ENCODE results near the gene IGFALS.

IGFALS gene

GRCh38 chr16:1821861-1822611 lies 28.5 kb upstream of the IGFALS start:
- H3K9me3 Mint-ChIP-seq = no peaks in the 10 kb centered on the region
- peaks cover 4% of the 10 kb centered on the region for H3K27me3 Mint-ChIP-seq
- H3K4me3 Mint-ChIP-seq = no peak overlapping the region
- CTCF ChIA-PET = no interaction called here
- peaks cover 3% of the 10 kb centered on the region for H3K36me3 Mint-ChIP-seq
- peaks cover 18% of the 10 kb centered on the region for H3K4me1 Mint-ChIP-seq
- DNase-seq = no peak
- no peak overlapping the region for H3K27ac Mint-ChIP-seq

- CTCF ChIA-PET = no interaction called here
- no peak for DNase-seq
- Mint-ChIP-seq H3K27ac (no peak overlapping the region), H3K27me3 (no peaks in the 10 kb centered on the region), H3K4me3 (no peak overlapping the region), H3K36me3 (peaks cover 3% of the 10 kb centered on the region), H3K4me1 (peaks cover 18% of the 10 kb centered on the region), H3K9me3 (no peaks in the 10 kb centered on the region)
These were observed 27.4 kb upstream of the IGFALS start for GRCh38 chr16:1820946-1821290.

DNA sequence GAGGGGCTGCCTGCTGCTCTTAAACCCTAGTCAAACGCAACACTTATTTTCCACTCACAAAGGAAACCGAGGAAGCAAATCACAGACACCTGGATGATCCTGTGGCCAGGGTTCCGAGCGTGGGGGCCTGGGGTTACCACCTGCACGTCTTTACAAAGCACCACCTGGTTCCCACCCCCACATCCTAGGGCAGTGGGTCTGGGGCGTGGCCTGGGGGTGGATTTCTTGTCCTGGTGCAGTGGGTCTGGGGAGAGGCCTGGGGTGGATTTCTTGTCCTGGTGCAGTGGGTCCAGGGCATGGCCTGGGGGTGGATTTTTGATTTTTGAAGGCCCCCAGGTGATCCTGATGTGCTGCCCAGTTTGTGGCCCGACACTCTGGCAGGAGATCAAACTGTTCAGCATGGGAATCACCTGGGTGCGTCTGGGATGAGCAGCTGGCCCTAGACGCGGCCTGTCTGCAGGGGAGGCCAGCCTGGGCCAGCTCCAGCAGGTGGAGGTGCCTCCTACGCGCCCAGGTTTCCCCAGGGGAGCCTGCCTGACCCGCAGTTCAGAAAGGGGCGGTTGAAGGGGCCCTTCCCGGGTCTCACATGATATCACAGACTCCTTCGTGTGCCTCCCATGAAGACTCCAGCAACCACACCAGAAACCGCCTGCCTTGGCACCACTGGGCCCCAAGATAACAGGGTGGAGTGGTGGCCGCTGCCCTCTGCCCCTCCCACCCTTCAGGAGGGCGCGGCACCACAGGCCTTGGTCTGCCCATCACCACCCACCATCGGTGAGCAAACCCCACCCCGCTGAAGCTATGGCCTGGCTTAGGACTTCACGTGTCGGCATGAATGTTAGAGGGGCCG lies 26.8 kb upstream of the IGFALS start:
- CTCF ChIA-PET = no interaction called here
- H3K9me3 Mint-ChIP-seq = no peaks in the 10 kb centered on the region

GRCh38 chr16:1819611-1820010 lies 26.1 kb upstream of the IGFALS start:
- Mint-ChIP-seq H3K27ac (peak overlapping the region; percentile 35), H3K4me3 (no peak overlapping the region), H3K4me1 (peaks cover 5% of the 10 kb centered on the region), H3K27me3 (no peaks in the 10 kb centered on the region), H3K36me3 (peaks cover 9% of the 10 kb centered on the region), H3K9me3 (no peaks in the 10 kb centered on the region)
- CTCF ChIA-PET = no interaction called here
- no peak for DNase-seq

More for the DNA sequence above, 26.8 kb upstream of the IGFALS start:
- Mint-ChIP-seq H3K27me3 (no peaks in the 10 kb centered on the region), H3K4me1 (peaks cover 12% of the 10 kb centered on the region), H3K36me3 (peaks cover 7% of the 10 kb centered on the region), H3K4me3 (no peak overlapping the region), H3K27ac (no peak overlapping the region)
- DNase-seq = no peak

- Mint-ChIP-seq H3K9me3 (no peaks in the 10 kb centered on the region), H3K4me1 (peaks cover 4% of the 10 kb centered on the region), H3K27me3 (no peaks in the 10 kb centered on the region), H3K27ac (no peak overlapping the region), H3K36me3 (peaks cover 9% of the 10 kb centered on the region), H3K4me3 (no peak overlapping the region)
- no peak for DNase-seq
- CTCF ChIA-PET = no interaction called here
These were observed 25.5 kb upstream of the IGFALS start for GRCh38 chr16:1818873-1819525.

GRCh38 chr16:1818204-1818872 lies 24.8 kb upstream of the IGFALS start:
- Mint-ChIP-seq H3K9me3 (no peaks in the 10 kb centered on the region), H3K4me1 (no peaks in the 10 kb centered on the region), H3K27me3 (no peaks in the 10 kb centered on the region), H3K27ac (no peak overlapping the region), H3K4me3 (no peak overlapping the region), H3K36me3 (peaks cover 10% of the 10 kb centered on the region)
- DNase-seq = no peak
- CTCF ChIA-PET = no interaction called here

DNA sequence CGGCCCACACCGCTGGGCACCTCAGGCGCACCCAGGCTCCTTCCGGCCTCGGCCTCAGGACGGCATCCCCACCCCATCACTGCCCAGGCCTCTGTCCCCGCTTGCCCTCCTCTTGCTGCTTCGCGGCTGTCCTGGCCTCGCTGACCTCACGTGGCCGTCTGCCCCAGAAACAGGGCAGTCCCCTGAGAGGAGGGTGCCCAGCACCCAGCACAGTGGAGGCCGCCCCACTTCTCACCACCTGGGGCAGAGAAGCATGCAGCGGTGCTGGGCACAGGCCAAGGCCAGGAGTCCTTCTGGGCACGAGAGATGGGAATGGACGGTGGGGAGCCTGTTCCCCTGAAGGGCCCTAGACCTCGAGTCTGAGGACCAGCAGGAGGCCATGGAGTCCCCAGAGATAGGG lies 24.2 kb upstream of the IGFALS start:
- no peak overlapping the region for H3K27ac Mint-ChIP-seq
- H3K36me3 Mint-ChIP-seq = peaks cover 13% of the 10 kb centered on the region
- no peak for DNase-seq
- H3K27me3 Mint-ChIP-seq = no peaks in the 10 kb centered on the region
- no peaks in the 10 kb centered on the region for H3K9me3 Mint-ChIP-seq
- peaks cover 2% of the 10 kb centered on the region for H3K4me1 Mint-ChIP-seq
- no peak overlapping the region for H3K4me3 Mint-ChIP-seq
- CTCF ChIA-PET = interaction anchor here (0.6 kb wide), 1 partner anchor 199 kb away, joined by 3 read pairs; no protein-coding TSS in a partner anchor

GRCh38 chr16:1817276-1817589 lies 23.7 kb upstream of the IGFALS start:
- DNase-seq = no peak
- CTCF ChIA-PET = interaction anchor here (0.6 kb wide), 1 partner anchor 199 kb away, joined by 3 read pairs; no protein-coding TSS in a partner anchor
- peaks cover 5% of the 10 kb centered on the region for H3K4me1 Mint-ChIP-seq
- H3K27me3 Mint-ChIP-seq = no peaks in the 10 kb centered on the region
- H3K27ac Mint-ChIP-seq = no peak overlapping the region
- no peak overlapping the region for H3K4me3 Mint-ChIP-seq
- no peaks in the 10 kb centered on the region for H3K9me3 Mint-ChIP-seq
- H3K36me3 Mint-ChIP-seq = peaks cover 11% of the 10 kb centered on the region

DNA sequence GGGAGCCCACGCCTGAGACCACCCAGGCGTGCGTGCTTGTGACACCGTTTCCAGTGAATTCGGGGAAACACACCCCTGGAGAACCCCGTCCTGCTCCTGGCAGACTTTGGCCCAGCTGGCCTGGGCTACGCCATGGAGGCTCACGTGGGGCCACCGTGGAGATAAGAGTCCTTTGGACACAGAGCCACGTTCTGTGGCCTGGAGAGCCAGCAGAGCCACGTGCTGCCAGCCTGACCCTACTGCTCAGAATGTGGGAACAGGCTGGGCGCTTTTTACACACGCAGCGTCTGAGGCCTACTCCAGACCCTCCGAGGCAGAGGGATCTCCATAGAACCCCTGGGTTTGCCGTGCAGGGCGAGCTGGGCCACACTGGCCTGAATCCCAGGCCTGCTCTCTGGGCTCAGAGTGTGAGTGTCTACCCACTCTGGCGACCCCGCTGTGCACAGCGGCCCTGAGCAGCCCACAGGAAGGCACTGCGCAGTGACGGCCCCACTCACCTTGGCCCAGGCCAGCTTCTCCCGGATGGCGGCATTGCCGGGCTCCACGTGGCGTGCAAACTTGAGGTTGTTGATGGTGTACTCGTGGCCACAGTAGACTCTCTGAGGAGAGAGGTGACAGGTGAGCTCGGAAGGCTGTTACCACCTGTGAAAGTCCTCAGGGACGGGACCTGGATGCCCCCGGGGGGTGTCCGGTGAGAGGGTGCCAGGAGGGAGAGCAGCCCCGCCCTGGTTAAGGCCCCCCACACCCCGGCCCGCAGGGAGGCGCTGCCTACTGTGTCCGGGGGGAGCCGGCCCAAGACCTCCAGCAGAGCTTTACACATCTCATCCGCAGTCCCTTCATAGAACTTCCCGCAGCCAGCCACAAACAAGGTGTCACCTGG lies 23.1 kb upstream of the IGFALS start:
- Mint-ChIP-seq H3K4me3 (no peak overlapping the region), H3K27ac (no peak overlapping the region), H3K36me3 (peaks cover 11% of the 10 kb centered on the region), H3K9me3 (no peaks in the 10 kb centered on the region), H3K4me1 (peaks cover 5% of the 10 kb centered on the region), H3K27me3 (no peaks in the 10 kb centered on the region)
- CTCF ChIA-PET = no interaction called here
- DNase-seq = no peak

DNA sequence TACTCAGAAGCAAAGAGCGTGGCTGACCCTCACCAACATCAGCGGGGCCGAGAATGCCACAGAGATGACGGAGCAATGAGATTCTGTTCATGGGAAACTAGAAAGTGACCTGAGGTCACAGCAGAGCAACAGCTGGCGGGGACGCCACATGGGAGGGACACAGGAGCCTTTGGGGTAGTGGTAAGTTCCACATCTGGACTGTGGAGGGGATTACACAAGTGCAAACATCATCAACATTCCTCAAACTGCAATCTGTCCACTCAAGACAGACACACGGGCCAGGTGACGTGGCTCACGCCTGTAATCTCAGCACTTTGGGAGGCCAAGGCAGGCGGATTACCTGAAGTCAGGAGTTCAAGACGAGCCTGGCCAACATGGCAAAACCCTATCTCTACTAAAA lies 22.0 kb upstream of the IGFALS start:
- Mint-ChIP-seq H3K27me3 (no peaks in the 10 kb centered on the region), H3K4me1 (peaks cover 5% of the 10 kb centered on the region), H3K36me3 (peaks cover 11% of the 10 kb centered on the region), H3K4me3 (no peak overlapping the region), H3K9me3 (no peaks in the 10 kb centered on the region), H3K27ac (no peak overlapping the region)
- CTCF ChIA-PET = interaction anchor here (0.6 kb wide), 1 partner anchor 66 kb away, joined by 5 read pairs; no protein-coding TSS in a partner anchor
- DNase-seq = no peak

DNA sequence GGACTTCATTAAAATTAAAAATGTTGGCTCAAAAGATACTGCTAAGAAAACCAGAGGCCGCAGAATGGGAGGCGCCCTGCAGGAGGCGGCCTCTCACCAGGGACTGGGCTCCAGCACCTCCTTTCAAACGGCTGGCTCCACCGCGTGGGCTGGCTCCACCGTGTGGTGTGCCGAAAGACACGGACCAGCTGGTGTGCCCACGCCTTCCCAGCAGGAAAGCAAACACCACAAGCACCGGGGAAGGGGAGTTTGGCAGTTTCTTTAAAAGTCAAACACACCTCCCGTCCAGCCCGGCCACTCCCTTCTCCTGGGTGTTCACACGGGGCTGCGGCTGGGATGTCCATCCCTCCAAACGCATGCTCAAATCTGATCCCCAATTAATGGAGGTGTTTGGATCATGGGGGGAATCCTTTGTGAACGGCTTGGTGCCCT lies 19.2 kb upstream of the IGFALS start:
- peak; percentile 73 for DNase-seq
- Mint-ChIP-seq H3K4me3 (no peak overlapping the region), H3K27me3 (no peaks in the 10 kb centered on the region), H3K27ac (no peak overlapping the region), H3K9me3 (no peaks in the 10 kb centered on the region), H3K36me3 (peaks cover 13% of the 10 kb centered on the region), H3K4me1 (peaks cover 5% of the 10 kb centered on the region)
- CTCF ChIA-PET = interaction anchor here (1.0 to 1.7 kb wide), 4 partner anchors 11 to 111 kb away, joined by 3 to 6 read pairs (median 3); no protein-coding TSS in a partner anchor

DNA sequence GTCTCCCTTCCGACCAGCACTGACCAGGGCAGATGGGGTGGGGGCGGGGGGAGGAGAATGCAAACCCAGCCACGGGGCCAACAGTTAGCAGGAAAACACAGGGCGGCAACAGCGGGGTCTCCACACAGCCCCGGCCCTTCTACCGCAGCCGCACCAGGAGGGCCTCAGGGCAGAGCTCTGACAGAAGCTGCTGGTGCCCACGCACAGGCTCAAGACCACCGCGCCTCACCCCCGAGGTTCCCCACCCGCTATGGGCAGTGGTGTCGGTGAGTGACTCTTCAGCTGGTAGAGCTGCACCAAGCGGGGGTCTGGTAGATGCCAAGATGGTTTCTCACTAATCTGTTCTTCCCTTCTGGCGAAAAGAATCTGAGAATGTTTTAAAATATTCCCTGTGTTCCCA lies 17.0 kb upstream of the IGFALS start:
- peaks cover 20% of the 10 kb centered on the region for H3K36me3 Mint-ChIP-seq
- H3K4me3 Mint-ChIP-seq = no peak overlapping the region
- peaks cover 5% of the 10 kb centered on the region for H3K4me1 Mint-ChIP-seq
- no peak for DNase-seq
- no peak overlapping the region for H3K27ac Mint-ChIP-seq
- H3K27me3 Mint-ChIP-seq = no peaks in the 10 kb centered on the region
- H3K9me3 Mint-ChIP-seq = no peaks in the 10 kb centered on the region
- CTCF ChIA-PET = no interaction called here

DNA sequence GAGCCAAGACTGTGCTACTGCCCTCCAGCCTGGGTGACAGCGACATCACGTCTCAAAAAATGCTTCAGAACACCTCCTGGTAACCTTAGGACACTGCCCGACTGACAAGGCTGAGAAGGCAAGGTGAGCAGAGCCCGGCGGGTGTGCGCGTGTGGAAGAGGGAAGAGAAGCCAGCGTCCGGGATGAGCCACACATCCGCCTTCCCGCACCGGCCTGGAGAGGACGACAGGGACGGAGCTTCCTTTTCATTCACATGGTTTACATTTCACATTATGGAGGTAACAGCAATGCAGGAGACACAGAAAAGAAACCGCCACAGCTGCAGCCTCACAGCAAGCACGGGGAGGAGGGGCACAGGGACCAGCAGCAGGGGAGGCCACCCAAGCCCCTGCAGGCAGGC lies 16.6 kb upstream of the IGFALS start:
- CTCF ChIA-PET = no interaction called here
- H3K4me3 Mint-ChIP-seq = no peak overlapping the region
- H3K27ac Mint-ChIP-seq = no peak overlapping the region
- H3K27me3 Mint-ChIP-seq = no peaks in the 10 kb centered on the region
- peaks cover 17% of the 10 kb centered on the region for H3K36me3 Mint-ChIP-seq
- no peaks in the 10 kb centered on the region for H3K9me3 Mint-ChIP-seq
- peaks cover 5% of the 10 kb centered on the region for H3K4me1 Mint-ChIP-seq
- no peak for DNase-seq

All from activated naive CD4-positive, alpha-beta T cell treated with anti-CD3 and anti-CD28 coated beads, Interleukin-2, amount 10 ng/mL, durations not matched to agents 7 days and 5 days (primary cell).